T-cell (primary cell): ENCODE data around the gene ZNRF2. TPM values are rescaled to one million over a fixed set of nuclear protein-coding genes. Genes with fewer than 3 reads are reported as not detected.
"Not testable (repeated sequence)": the region's sequence is repeated elsewhere in the genome, so short reads cannot be mapped to it uniquely, and the experiment has no call there.

Experiments
- ATAC-seq, 4 experiments: fragments of 200-7000 bp in 3 of 4; fragments of 150-1000 bp in 1 of 4; cut with Tn5 transposase; replicated peaks in 1 of 4; 1 replicate in 3 of 4; 2 replicates in 1 of 4; pipeline ENCODE4 v1.10.0; 2021; ENCODE audit warnings: moderate library complexity in 3 of 4, mild to moderate bottlenecking in 2 of 4, moderate number of reproducible peaks in 1 of 4
- CTCF ChIA-PET, 2 donors: fragments of 300-600 bp; sonication (Branson Sonifier 250); formaldehyde crosslinking; loops; one replicate each; lab custom pipeline; 2022; ENCODE audit warnings: antibody characterized with exemption in 2 of 2; lab: Charles Lee
- POLR2A ChIA-PET, 2 donors: fragments of 300-600 bp; sonication (Branson Sonifier 250); formaldehyde crosslinking; loops; one replicate each; lab custom pipeline; 2022; ENCODE audit warnings: antibody characterized with exemption in 2 of 2; lab: Charles Lee
- DNase-seq, 35 experiments: peaks; one replicate each; pipeline versions ENCODE4 v3.0.0 to v3.0.0-alpha.2; 2013 to 2023
- H3K27ac ChIP-seq: one replicate; pipeline ENCODE4 v1.5.1; 2013; ENCODE audit warnings: low read length
- H3K27me3 ChIP-seq, 2 experiments: replicated peaks in 1 of 2; 1 replicate in 1 of 2; 2 replicates in 1 of 2; pipeline versions ENCODE4 v1.6.1 to v1.7.0; 2013; ENCODE audit warnings: low read length in 1 of 2, mixed read lengths in 1 of 2; ENCODE audit not compliant: control insufficient read depth in 2 of 2, insufficient read depth in 2 of 2; ENCODE audit errors: extremely low read depth in 1 of 2
- H3K36me3 ChIP-seq, 2 donors: 1 replicate in 1 of 2; 2 replicates in 1 of 2; pipeline versions ENCODE4 v1.6.1 to v1.7.0; 2013; ENCODE audit warnings: low read length in 1 of 2; ENCODE audit not compliant: control insufficient read depth in 2 of 2, insufficient read depth in 1 of 2; ENCODE audit errors: extremely low read depth in 1 of 2
- H3K4me1 ChIP-seq, 2 experiments: 1 replicate in 1 of 2; 2 replicates in 1 of 2; pipeline versions ENCODE4 v1.6.1 to v1.7.0; 2013; ENCODE audit warnings: low read length in 2 of 2, mixed read lengths in 1 of 2; ENCODE audit not compliant: insufficient read depth in 2 of 2, control insufficient read depth in 1 of 2; ENCODE audit errors: extremely low read depth in 1 of 2
- H3K4me3 ChIP-seq, 2 donors: 1 replicate in 1 of 2; 2 replicates in 1 of 2; pipeline versions ENCODE4 v1.5.1 to v1.7.0; 2013; ENCODE audit warnings: mild to moderate bottlenecking in 2 of 2, low read length in 1 of 2, moderate library complexity in 1 of 2; ENCODE audit not compliant: control insufficient read depth in 1 of 2; ENCODE audit errors: extremely low read depth in 1 of 2
- H3K9me3 ChIP-seq: 2 replicates; pipeline ENCODE4 v1.7.0; 2013
- H3K27ac Mint-ChIP-seq, 2 donors: one replicate each; pipeline ENCODE4 v1.8.0; 2020 to 2021; ENCODE audit warnings: mild to moderate bottlenecking in 2 of 2, mixed read lengths in 2 of 2
- H3K27me3 Mint-ChIP-seq, 2 donors: one replicate each; pipeline ENCODE4 v1.8.0; 2021 to 2022; ENCODE audit warnings: mixed read lengths in 2 of 2
- H3K36me3 Mint-ChIP-seq: one replicate; pipeline ENCODE4 v1.8.0; 2021; ENCODE audit warnings: mixed read lengths
- H3K4me1 Mint-ChIP-seq, 3 donors: one replicate each; pipeline ENCODE4 v1.8.0; 2020 to 2022; ENCODE audit warnings: mixed read lengths in 3 of 3, mild to moderate bottlenecking in 1 of 3
- H3K4me3 Mint-ChIP-seq, 3 donors: one replicate each; pipeline ENCODE4 v1.8.0; 2020 to 2022; ENCODE audit warnings: mild to moderate bottlenecking in 3 of 3, mixed read lengths in 3 of 3, moderate library complexity in 3 of 3
- H3K9me3 Mint-ChIP-seq, 3 donors: one replicate each; pipeline ENCODE4 v1.8.0; 2020 to 2022; ENCODE audit warnings: mixed read lengths in 3 of 3
- WGBS: methylation state at CpG from one replicate; pipeline ENCODE4 v1.1.5; 2013; ENCODE audit warnings: missing lambda C conversion rate; ENCODE audit not compliant: insufficient coverage; 5-methylcytosine and 5-hydroxymethylcytosine counted together
- total RNA-seq, 35 experiments: library from RNA in 6 of 35; stranded (reverse) in 6 of 35; fragments of 120-200 nt in 1 of 35; gene quantifications; one replicate each; pipeline versions ENCODE4 v1.2.1 to v1.2.4 and lab custom pipeline; 2013 to 2026

ZNRF2 gene
- total RNA-seq, 5 donors from 2014 or later (not counting 1 experiment from before 2014, with no cell fraction given), result 22.4 to 38.4 (median 30.8) TPM

DNA sequence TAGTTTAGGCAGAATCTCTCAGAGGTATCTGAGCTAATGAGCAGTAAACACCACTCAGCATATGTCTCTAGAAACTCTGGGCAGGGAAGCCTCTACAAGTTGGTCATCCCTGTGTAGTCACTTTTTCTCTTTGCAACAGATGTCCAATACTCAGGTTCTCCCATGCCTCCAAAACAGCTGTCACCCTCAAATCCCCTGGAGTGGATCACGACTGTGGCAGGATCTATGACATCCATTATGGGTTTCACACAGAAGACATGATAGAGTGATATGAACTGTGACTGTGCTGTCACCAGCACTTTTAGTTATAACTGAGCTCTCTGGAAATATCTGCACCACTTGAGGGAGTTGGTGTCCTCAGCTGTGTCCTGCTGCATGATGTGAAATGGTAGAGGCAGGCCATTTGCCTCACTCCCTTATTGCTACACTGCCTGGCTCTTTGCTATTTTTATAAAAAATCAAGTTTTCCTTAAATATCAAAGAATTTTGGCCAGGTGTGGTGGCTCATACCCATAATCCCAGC lies 24.1 kb upstream of the ZNRF2 start:
- Mint-ChIP-seq H3K4me1 (no peaks in the 10 kb centered on the region), H3K36me3 (peaks cover 25% of the 10 kb centered on the region), H3K27me3 (peaks cover 0 to 4% of the 10 kb centered on the region in 2 donors), H3K27ac (no peak overlapping the region), H3K9me3 (no peaks in the 10 kb centered on the region), H3K4me3 (no peak overlapping the region)
- WGBS, result no CpG with 5 or more reads among the region's 1 CpG
- Histone ChIP-seq H3K9me3 (no peaks in the 10 kb centered on the region), H3K27ac (no peak overlapping the region), H3K27me3 (no peaks in the 10 kb centered on the region), H3K4me1 (no peaks in the 10 kb centered on the region), H3K36me3 (no peaks in the 10 kb centered on the region), H3K4me3 (no peak overlapping the region)
- ATAC-seq (no peak), DNase-seq (no peak)
- CTCF ChIA-PET, result no interaction called here
- POLR2A ChIA-PET, result no interaction called here

DNA sequence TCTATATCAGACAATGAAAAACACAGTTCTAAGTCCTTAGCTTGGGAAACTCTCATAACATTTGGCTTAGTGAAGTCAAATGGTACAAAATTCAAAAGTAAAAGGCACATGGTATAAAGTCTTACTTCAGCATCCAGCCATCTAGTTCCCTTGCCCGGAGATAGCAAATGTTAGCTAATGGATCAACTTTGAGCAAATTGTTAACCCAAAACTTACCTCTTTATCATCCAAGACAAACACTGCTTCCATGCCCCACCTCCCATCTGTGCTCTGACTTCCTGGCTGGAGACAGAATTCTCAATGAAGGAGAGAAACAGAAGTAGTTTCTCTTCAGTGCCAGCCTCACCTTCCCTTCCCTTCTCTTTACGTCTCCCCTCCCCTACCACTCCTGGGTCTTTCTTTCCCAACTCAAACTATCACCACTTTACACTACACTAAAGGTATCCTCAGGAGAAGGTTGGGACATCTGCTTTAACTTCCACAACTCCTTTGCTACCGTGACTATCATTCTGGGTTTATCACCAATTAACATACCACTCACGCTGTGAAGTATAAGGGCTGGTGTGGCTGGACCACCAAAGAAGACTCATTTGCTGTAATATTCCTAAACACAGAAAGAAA lies 21.2 kb upstream of the ZNRF2 start:
- H3K27me3 ChIP-seq, result no peaks in the 10 kb centered on the region
- Mint-ChIP-seq H3K36me3 (peaks cover 17% of the 10 kb centered on the region), H3K9me3 (no peaks in the 10 kb centered on the region), H3K27ac (no peak overlapping the region), H3K27me3 (peaks cover 0 to 4% of the 10 kb centered on the region in 2 donors), H3K4me1 (no peaks in the 10 kb centered on the region), H3K4me3 (no peak overlapping the region)
- H3K4me1 ChIP-seq, result no peaks in the 10 kb centered on the region
- ChIA-PET POLR2A (interaction anchor here in 1 of 2 donors (0.6 to 0.7 kb wide), 2 partner anchors 16 to 54 kb away, joined by 3 to 4 read pairs; no protein-coding TSS in a partner anchor), CTCF (interaction anchor here in 1 of 2 donors (0.6 kb wide), 1 partner anchor 492 kb away, joined by 4 read pairs; no protein-coding TSS in a partner anchor)
- WGBS, result 87% methylated on average over 2 of the region's 4 CpGs
- H3K4me3 ChIP-seq, result no peak overlapping the region
- ATAC-seq (no peak), DNase-seq (no peak)
- no peak overlapping the region for H3K27ac ChIP-seq
- H3K36me3 ChIP-seq, result no peaks in the 10 kb centered on the region
- no peaks in the 10 kb centered on the region for H3K9me3 ChIP-seq

DNA sequence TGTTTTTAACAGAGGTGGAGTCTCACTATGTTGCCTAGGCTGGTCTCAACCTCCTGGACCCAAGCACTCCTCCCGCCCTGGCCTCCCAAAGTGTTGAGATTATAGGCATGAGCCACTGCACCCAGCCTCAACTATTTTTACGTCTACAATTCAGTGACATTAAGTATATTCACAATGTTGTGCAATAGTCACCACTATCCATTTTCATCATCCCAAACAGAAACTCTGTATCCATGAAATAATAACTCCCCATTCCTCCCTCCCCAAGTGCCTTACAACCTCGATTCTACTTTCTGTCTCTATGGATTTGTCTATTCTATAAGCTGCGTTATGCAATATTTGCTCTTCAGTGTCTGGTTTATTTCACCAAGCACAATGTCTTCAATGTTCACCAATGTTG lies 20.3 kb upstream of the ZNRF2 start:
- Mint-ChIP-seq H3K9me3 (no peaks in the 10 kb centered on the region), H3K4me1 (no peaks in the 10 kb centered on the region), H3K27me3 (peaks cover 0 to 4% of the 10 kb centered on the region in 2 donors), H3K36me3 (peaks cover 10% of the 10 kb centered on the region), H3K4me3 (no peak overlapping the region), H3K27ac (no peak overlapping the region)
- ChIA-PET POLR2A (no interaction called here), CTCF (interaction anchor here in 1 of 2 donors (1.3 kb wide), 1 partner anchor 10 kb away, joined by 3 read pairs; no protein-coding TSS in a partner anchor)
- no peak for DNase-seq
- 80% methylated on average over 1 of the region's 4 CpGs for WGBS
- Histone ChIP-seq H3K4me1 (no peaks in the 10 kb centered on the region), H3K9me3 (no peaks in the 10 kb centered on the region), H3K36me3 (no peaks in the 10 kb centered on the region), H3K27me3 (no peaks in the 10 kb centered on the region), H3K27ac (no peak overlapping the region), H3K4me3 (no peak overlapping the region)
- ATAC-seq, result no peak

DNA sequence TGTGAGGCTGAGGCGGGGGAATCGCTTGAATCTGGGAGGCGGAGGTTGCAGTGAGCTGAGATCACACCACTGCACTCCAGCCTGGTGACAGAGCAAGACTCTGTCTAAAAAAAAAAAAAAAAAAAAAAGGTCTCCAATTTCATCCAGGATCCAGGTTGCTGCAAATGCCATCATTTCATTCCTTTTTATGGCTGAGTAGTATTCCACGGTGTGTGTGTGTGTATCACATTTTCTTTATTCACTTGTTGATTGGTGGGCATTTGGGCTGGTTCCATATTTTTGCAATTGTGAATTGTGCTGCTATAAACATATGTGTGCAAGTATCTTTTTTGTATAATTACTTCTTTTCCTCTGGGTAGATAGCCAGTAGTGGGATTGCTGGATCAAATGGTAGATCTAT lies 19.2 kb upstream of the ZNRF2 start:
- H3K9me3 ChIP-seq, H3K4me1 ChIP-seq, H3K4me3 Mint-ChIP-seq, H3K27ac Mint-ChIP-seq, H3K4me3 ChIP-seq, H3K27me3 Mint-ChIP-seq, DNase-seq, H3K36me3 ChIP-seq, ATAC-seq, H3K36me3 Mint-ChIP-seq, H3K9me3 Mint-ChIP-seq, H3K27me3 ChIP-seq, H3K4me1 Mint-ChIP-seq, POLR2A ChIA-PET, H3K27ac ChIP-seq: not testable (repeated sequence)
- WGBS, result 100% methylated on average over 3 of the region's 4 CpGs
- CTCF ChIA-PET, result interaction anchor here in 1 of 2 donors (1.3 kb wide), 1 partner anchor 9 kb away, joined by 3 read pairs; no protein-coding TSS in a partner anchor

GRCh38 chr7:30266686-30267085 lies 17.7 kb upstream of the ZNRF2 start:
- H3K4me3 Mint-ChIP-seq, result no peak overlapping the region
- Histone ChIP-seq H3K27me3 (no peaks in the 10 kb centered on the region), H3K36me3 (no peaks in the 10 kb centered on the region), H3K27ac (no peak overlapping the region), H3K9me3 (no peaks in the 10 kb centered on the region), H3K4me3 (no peak overlapping the region), H3K4me1 (no peaks in the 10 kb centered on the region)
- peaks cover 3% of the 10 kb centered on the region for H3K36me3 Mint-ChIP-seq
- 100% methylated on average over 1 of the region's 1 CpG for WGBS
- H3K27ac Mint-ChIP-seq, result no peak overlapping the region
- DNase-seq, result no peak
- no peaks in the 10 kb centered on the region for H3K9me3 Mint-ChIP-seq
- no peaks in the 10 kb centered on the region for H3K4me1 Mint-ChIP-seq
- ChIA-PET CTCF (no interaction called here), POLR2A (no interaction called here)
- ATAC-seq, result no peak
- peaks cover 0 to 4% of the 10 kb centered on the region in 2 donors for H3K27me3 Mint-ChIP-seq

- H3K36me3 ChIP-seq, result no peaks in the 10 kb centered on the region
- Mint-ChIP-seq H3K9me3 (no peaks in the 10 kb centered on the region), H3K27ac (no peak overlapping the region), H3K4me1 (no peaks in the 10 kb centered on the region), H3K4me3 (no peak overlapping the region), H3K36me3 (no peaks in the 10 kb centered on the region), H3K27me3 (no peaks in the 10 kb centered on the region)
- H3K27ac ChIP-seq, result no peak overlapping the region
- 81% methylated on average over 6 of the region's 6 CpGs for WGBS
- no peaks in the 10 kb centered on the region for H3K9me3 ChIP-seq
- ChIA-PET POLR2A (no interaction called here), CTCF (no interaction called here)
- no peak overlapping the region for H3K4me3 ChIP-seq
- H3K27me3 ChIP-seq, result no peaks in the 10 kb centered on the region
- ATAC-seq (no peak), DNase-seq (no peak)
- no peaks in the 10 kb centered on the region for H3K4me1 ChIP-seq
These were observed 15.8 kb upstream of the ZNRF2 start for GRCh38 chr7:30268586-30268985.
